DND-41 (cell line): ENCODE results near the gene BARX1.

Source experiments
- ATAC-seq: fragments of 200-7000 bp; cut with Tn5 transposase; 3 replicates; pipeline ENCODE4 v1.9.1; 2021; ENCODE audit warnings: low read depth; ENCODE audit not compliant: insufficient read depth
- DNase-seq: peaks from one replicate; pipeline ENCODE4 v3.0.0-alpha.2; 2020
- H2AFZ ChIP-seq: 2 replicates; pipeline ENCODE4 v1.6.0; 2012; ENCODE audit warnings: low read depth, low read length
- H3K27ac ChIP-seq: 2 replicates; pipeline ENCODE4 v1.5.1; 2012; ENCODE audit warnings: low read length, inconsistent platforms
- H3K27me3 ChIP-seq: fragments of 200-600 bp; sonication (generic); 2 replicates; pipeline ENCODE4 v1.6.0; 2012; ENCODE audit warnings: low read length, mild to moderate bottlenecking, inconsistent platforms; ENCODE audit not compliant: insufficient read depth, poor library complexity
- H3K36me3 ChIP-seq: 2 replicates; pipeline ENCODE4 v1.5.1; 2012; ENCODE audit warnings: low read length, inconsistent platforms; ENCODE audit not compliant: insufficient read depth
- H3K4me1 ChIP-seq: 2 replicates; pipeline ENCODE4 v1.5.1; 2012; ENCODE audit warnings: mild to moderate bottlenecking, low read length; ENCODE audit not compliant: insufficient read depth
- H3K4me2 ChIP-seq: 2 replicates; pipeline ENCODE4 v1.6.0; 2012; ENCODE audit warnings: mild to moderate bottlenecking, moderate library complexity, low read length, inconsistent platforms; ENCODE audit not compliant: insufficient read depth
- H3K4me3 ChIP-seq, 2 experiments: fragments of 200-600 bp in 1 of 2; shearing (Covaris generic) in 1 of 2; 2 replicates each; pipeline ENCODE4 v1.5.1; 2012 to 2016; ENCODE audit warnings: inconsistent platforms in 2 of 2, low read length in 2 of 2, mild to moderate bottlenecking in 2 of 2, low read depth in 1 of 2, moderate library complexity in 1 of 2
- H3K79me2 ChIP-seq: 2 replicates; pipeline ENCODE4 v1.6.0; 2012; ENCODE audit warnings: low read length, inconsistent platforms; ENCODE audit not compliant: insufficient read depth
- H3K9ac ChIP-seq: 2 replicates; pipeline ENCODE4 v1.6.0; 2012; ENCODE audit warnings: low read depth, mild to moderate bottlenecking, inconsistent platforms, low read length, moderate library complexity
- H3K9me3 ChIP-seq: 2 replicates; pipeline ENCODE4 v1.5.1; 2012; ENCODE audit warnings: low read length, moderate library complexity, mild to moderate bottlenecking, inconsistent platforms; ENCODE audit not compliant: insufficient read depth, severe bottlenecking
- H4K20me1 ChIP-seq: 2 replicates; pipeline ENCODE4 v1.6.0; 2012; ENCODE audit warnings: low read length; ENCODE audit not compliant: insufficient read depth
- EZH2 ChIP-seq: IDR thresholded peaks from 3 replicates; pipeline ENCODE4 v1.6.1; 2012; ENCODE audit warnings: borderline replicate concordance, low read depth, mild to moderate bottlenecking, moderate library complexity, low read length, inconsistent platforms; ENCODE audit not compliant: severe bottlenecking
- TF ChIP-seq, protein P1 (sequence below): IDR thresholded peaks from 2 replicates; pipeline ENCODE4 v1.5.1; 2012; ENCODE audit warnings: borderline replicate concordance, low read length, moderate library complexity, mild to moderate bottlenecking; ENCODE audit not compliant: poor library complexity, severe bottlenecking; ENCODE audit errors: extremely low read depth

Gene BARX1

DNA sequence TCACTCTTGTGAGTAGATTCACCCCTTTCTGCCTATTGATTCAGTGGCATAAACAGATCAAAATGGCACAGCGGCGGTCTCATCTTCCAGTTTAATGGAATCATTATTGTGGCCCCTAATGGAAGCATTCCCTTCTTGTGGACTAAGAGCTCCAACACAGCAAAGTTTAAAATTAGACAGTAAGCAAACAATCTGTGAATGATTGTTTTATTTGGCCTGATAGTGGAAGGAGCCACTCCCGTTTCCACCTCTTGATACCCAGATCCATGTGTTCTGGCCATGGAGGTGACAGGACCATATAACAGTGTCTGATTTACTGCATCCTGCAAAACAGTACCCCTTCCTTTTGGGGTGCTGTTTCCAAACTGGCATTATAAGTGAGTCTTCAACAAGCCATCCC, 41.2 kb upstream of the BARX1 start:
- Histone ChIP-seq H3K36me3 (no peaks in the 10 kb centered on the region), H4K20me1 (no peaks in the 10 kb centered on the region), H3K27ac (no peak overlapping the region), H3K27me3 (no peaks in the 10 kb centered on the region), H3K4me1 (no peaks in the 10 kb centered on the region), H3K9ac (no peak overlapping the region), H3K4me2 (no peak overlapping the region), H2AFZ (no peak overlapping the region), H3K9me3 (no peaks in the 10 kb centered on the region), H3K4me3 (no peak overlapping the region), H3K79me2 (no peaks in the 10 kb centered on the region)
- no peak for ATAC-seq
- no peak for TF ChIP-seq EZH2
- TF ChIP-seq, protein P1, sequence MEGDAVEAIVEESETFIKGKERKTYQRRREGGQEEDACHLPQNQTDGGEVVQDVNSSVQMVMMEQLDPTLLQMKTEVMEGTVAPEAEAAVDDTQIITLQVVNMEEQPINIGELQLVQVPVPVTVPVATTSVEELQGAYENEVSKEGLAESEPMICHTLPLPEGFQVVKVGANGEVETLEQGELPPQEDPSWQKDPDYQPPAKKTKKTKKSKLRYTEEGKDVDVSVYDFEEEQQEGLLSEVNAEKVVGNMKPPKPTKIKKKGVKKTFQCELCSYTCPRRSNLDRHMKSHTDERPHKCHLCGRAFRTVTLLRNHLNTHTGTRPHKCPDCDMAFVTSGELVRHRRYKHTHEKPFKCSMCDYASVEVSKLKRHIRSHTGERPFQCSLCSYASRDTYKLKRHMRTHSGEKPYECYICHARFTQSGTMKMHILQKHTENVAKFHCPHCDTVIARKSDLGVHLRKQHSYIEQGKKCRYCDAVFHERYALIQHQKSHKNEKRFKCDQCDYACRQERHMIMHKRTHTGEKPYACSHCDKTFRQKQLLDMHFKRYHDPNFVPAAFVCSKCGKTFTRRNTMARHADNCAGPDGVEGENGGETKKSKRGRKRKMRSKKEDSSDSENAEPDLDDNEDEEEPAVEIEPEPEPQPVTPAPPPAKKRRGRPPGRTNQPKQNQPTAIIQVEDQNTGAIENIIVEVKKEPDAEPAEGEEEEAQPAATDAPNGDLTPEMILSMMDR = no peak
- no peak for DNase-seq

DNA sequence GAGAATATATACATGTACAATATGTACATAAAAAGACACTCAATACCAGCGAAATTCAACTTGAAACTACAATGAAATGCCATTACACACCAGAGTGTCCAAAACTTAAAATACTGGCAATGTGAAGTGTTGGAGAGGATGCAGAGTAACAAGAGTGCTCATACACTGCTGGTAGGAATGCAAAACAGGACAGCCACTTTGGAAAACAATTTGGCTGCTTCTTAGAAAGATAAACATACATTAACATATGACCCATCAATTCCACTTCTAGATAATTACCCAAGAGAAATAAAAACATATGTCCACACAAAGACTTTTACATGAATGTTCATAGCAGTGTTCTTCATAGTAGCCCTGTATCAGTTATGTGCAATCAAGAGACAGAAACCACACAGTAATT, 39.4 kb upstream of the BARX1 start:
- Histone ChIP-seq H3K79me2 (no peaks in the 10 kb centered on the region), H2AFZ (no peak overlapping the region), H3K9ac (no peak overlapping the region), H3K4me2 (no peak overlapping the region), H3K27ac (no peak overlapping the region), H3K36me3 (no peaks in the 10 kb centered on the region), H3K4me1 (no peaks in the 10 kb centered on the region), H3K9me3 (no peaks in the 10 kb centered on the region), H3K27me3 (no peaks in the 10 kb centered on the region), H4K20me1 (no peaks in the 10 kb centered on the region), H3K4me3 (no peak overlapping the region)
- DNase-seq = no peak
- no peak for ATAC-seq
- no peak for TF ChIP-seq EZH2
- TF ChIP-seq, protein P1 = no peak

DNA sequence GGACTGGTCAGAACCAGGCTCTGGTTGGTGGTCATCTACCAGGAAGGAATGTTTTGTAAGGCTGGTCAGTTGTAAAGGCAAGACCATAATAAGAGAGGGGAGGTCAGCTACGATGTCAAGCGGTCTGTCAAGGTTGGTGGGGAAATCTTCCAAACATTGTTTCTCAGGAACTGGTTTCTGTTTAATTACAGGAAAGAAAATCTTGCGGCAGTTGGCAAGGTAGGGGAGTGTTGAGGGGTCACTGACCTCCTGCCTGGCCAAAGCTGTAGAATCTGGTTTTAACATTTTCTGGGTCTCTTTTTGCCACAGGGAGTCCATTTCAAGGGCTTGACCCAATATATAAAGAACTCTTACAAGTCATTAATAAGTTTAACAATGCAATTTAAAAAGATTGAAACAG, 39.0 kb upstream of the BARX1 start:
- Histone ChIP-seq H3K27ac (no peak overlapping the region), H3K27me3 (no peaks in the 10 kb centered on the region), H3K4me2 (no peak overlapping the region), H3K9me3 (no peaks in the 10 kb centered on the region), H2AFZ (no peak overlapping the region), H4K20me1 (no peaks in the 10 kb centered on the region), H3K4me1 (no peaks in the 10 kb centered on the region), H3K79me2 (no peaks in the 10 kb centered on the region), H3K36me3 (no peaks in the 10 kb centered on the region), H3K9ac (no peak overlapping the region), H3K4me3 (no peak overlapping the region)
- no peak for DNase-seq
- TF ChIP-seq EZH2 = no peak
- TF ChIP-seq, protein P1 = no peak
- no peak for ATAC-seq

DNA sequence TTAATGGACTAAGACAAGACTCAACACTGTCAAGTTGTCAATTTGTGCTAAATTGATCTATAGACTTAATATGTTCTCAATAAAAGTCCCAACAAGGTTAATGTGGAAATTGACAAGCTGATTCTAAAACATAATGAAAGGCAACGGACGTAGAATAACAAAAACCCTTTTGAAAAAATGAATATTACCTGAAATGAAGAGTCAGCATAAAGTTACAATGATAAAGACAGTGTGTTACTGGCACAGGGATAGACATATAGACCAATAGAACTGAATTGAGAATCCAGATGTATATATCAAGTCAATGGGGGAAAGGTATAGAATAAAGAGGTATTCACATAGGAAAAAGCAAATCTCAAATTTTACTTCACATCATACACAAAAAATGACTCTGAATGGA, 37.7 kb upstream of the BARX1 start:
- H3K4me1 ChIP-seq = no peaks in the 10 kb centered on the region
- TF ChIP-seq EZH2 = no peak
- TF ChIP-seq, protein P1 = no peak
- ATAC-seq (no peak), DNase-seq (no peak)
- H3K36me3 ChIP-seq = no peaks in the 10 kb centered on the region
- H4K20me1 ChIP-seq = no peaks in the 10 kb centered on the region
- H3K79me2 ChIP-seq = no peaks in the 10 kb centered on the region
- no peak overlapping the region for H2AFZ ChIP-seq
- no peak overlapping the region for H3K27ac ChIP-seq
- H3K9ac ChIP-seq = no peak overlapping the region
- no peaks in the 10 kb centered on the region for H3K27me3 ChIP-seq
- no peak overlapping the region for H3K4me3 ChIP-seq
- no peaks in the 10 kb centered on the region for H3K9me3 ChIP-seq
- no peak overlapping the region for H3K4me2 ChIP-seq
